IPS-15b (cell line): Measurements from ENCODE around the gene KLK2.

Experiments used
- H3K27me3 ChIP-seq: one replicate; pipeline ENCODE4 v1.6.1; 2013; ENCODE audit warnings: low read length; ENCODE audit not compliant: control insufficient read depth, insufficient read depth
- H3K36me3 ChIP-seq: one replicate; pipeline ENCODE4 v1.6.1; 2013; ENCODE audit warnings: low read length; ENCODE audit not compliant: control insufficient read depth, insufficient read depth
- H3K4me1 ChIP-seq: one replicate; pipeline ENCODE4 v1.6.1; 2013; ENCODE audit warnings: mild to moderate bottlenecking, low read length; ENCODE audit not compliant: control insufficient read depth, insufficient read depth
- H3K4me3 ChIP-seq: one replicate; pipeline ENCODE4 v1.5.1; 2013; ENCODE audit warnings: low read depth, low read length
- H3K9ac ChIP-seq: one replicate; pipeline ENCODE4 v1.6.1; 2013; ENCODE audit warnings: low read depth, mild to moderate bottlenecking, low read length
- H3K9me3 ChIP-seq: one replicate; pipeline ENCODE4 v1.6.1; 2013; ENCODE audit warnings: mild to moderate bottlenecking, low read length; ENCODE audit not compliant: control insufficient read depth, insufficient read depth

The KLK2 gene

DNA sequence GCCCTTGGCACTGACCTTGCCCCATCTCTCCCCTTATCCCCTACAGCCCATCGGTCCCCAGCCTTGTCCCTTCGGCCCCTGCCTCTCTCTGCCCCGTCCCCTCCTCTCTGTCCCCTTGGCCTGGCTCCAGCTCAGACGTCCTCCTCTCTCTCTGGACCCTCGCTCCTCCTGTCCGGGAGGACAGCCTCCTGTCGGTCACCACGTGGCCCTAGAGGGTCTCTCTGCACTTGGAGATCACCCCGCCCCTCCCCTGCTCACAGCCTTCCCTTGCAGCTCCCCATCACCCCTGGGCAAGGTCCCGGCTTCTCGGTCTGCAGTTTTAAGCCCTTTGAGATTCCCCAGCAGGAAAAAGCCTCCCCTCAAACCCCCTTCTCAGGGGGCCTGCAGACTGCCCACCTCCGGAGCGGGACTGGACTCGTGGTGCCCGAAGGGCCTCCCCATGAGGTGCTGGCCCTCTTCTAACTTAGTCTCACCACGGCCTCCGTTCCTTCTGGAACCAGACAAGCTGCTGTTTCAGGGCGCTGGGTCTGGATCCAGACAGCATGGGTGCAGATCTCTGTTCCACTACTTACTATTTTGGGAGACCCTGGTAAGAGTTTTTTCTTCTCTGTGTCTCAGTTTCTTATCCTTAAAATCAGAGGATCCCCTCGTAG lies 36.6 kb upstream of the KLK2 start:
- Histone ChIP-seq H3K9me3 (no peaks in the 10 kb centered on the region), H3K9ac (peak overlapping the region; percentile 54), H3K4me3 (peak overlapping the region; percentile 87), H3K27me3 (peaks cover 59% of the 10 kb centered on the region), H3K4me1 (no peaks in the 10 kb centered on the region), H3K36me3 (no peaks in the 10 kb centered on the region)

DNA sequence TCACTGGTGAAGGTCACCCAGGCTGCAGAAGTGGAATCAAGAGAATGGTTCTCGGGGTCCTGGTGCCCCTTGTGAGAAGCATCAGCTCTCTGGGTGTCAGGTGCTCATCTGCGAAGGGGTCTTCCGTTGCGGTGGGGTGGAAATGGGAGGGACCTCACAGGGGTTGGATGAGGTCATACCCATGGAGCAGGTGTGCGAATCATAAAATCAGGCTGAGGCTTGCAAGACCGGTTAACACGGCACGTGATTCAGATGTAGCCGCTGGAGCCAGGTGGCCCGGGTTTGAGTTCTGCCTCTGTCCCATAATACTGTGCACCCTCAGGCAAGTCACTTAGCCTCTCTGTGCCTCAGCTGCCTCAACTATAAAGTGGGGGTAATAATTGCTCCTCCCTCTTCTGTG lies 35.9 kb upstream of the KLK2 start:
- Histone ChIP-seq H3K4me3 (no peak overlapping the region), H3K36me3 (no peaks in the 10 kb centered on the region), H3K4me1 (no peaks in the 10 kb centered on the region), H3K9me3 (no peaks in the 10 kb centered on the region), H3K27me3 (peaks cover 66% of the 10 kb centered on the region), H3K9ac (no peak overlapping the region)

DNA sequence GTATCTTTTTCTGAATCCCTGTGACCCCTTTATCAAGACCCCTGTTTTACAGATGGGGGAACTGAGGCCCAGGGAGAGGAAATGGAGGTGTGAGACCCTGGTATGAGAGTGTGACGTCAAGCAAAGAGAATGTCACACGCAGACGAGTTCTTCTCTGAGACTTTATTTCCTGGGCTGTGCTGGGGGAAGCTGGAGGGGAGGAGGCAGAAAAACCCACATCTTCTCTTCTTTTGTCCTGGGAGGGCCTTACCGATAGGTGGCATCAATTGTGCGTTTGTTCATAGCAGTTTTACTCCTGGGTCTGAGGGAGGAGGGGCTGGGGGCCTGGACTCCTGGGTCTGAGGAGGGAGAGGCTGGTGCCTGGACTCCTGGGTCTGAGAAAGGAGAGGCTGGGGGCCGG lies 35.0 kb upstream of the KLK2 start:
- Histone ChIP-seq H3K4me1 (no peaks in the 10 kb centered on the region), H3K36me3 (no peaks in the 10 kb centered on the region), H3K27me3 (peaks cover 70% of the 10 kb centered on the region), H3K9me3 (no peaks in the 10 kb centered on the region), H3K4me3 (no peak overlapping the region), H3K9ac (no peak overlapping the region)

DNA sequence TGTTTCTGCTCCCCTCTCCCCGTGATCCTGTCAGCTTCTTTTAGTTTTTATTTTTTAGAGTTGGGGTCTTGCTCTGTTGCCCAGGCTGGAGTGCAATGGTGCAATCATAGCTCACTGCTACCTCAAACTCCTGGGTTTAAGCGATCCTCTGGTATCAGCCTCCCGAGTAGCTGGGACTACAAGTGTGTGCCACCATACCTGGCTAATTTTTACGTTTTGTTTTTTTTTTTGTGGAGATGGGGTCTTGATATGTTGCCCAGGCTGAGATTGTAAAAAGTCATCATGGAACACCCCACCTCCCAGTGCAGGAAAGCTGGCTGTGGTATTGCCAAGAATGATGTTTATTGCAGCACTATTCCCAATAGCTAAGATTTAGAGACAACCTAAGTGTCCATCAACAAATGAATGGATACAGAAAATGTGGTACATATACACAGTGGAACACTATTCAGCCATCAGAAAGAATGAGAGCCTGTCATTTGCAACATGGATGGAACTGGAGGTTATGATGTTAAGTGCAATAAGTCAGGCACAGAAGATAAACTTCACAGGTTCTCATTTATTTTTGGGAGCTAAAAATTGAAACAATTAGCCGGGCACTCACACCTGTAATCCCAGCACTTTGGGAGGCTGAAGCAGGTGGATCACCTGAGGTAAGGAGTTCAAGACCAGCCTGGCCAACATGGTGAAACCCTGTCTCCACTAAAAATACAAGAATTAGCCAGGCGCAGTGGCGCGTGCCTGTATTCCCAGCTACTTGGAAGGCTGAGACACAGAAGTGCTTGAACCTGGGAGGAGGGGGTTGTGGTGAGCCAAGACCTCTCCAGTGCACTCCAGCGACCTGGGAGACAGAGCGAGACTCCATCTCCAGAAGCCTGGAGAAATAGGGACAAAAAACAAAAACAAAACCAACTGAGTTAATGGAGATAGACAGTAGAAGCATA lies 33.3 kb upstream of the KLK2 start:
- Histone ChIP-seq H3K36me3 (no peaks in the 10 kb centered on the region), H3K9me3 (no peaks in the 10 kb centered on the region), H3K4me3 (no peak overlapping the region), H3K4me1 (peaks cover 5% of the 10 kb centered on the region), H3K27me3 (peaks cover 74% of the 10 kb centered on the region), H3K9ac (no peak overlapping the region)

DNA sequence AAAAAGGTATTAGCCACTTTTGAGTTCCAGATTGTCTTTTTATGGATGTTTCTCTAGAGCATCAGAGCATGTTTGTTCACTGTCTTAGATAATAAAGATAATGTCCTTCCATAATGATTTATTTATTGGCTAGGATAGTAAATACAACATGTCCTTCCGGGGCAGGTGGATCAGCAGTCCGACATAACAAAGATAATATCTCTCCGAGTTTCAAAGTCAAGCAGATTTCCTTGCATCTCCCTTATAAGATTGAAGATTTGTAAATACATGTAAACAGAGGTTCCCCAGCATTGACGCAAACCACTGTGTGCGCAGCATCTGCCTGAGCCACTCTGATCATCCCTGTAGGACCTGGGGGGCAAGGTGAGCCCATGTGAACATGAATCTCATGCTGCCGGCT lies 31.1 kb upstream of the KLK2 start:
- Histone ChIP-seq H3K4me3 (no peak overlapping the region), H3K4me1 (peaks cover 5% of the 10 kb centered on the region), H3K9me3 (no peaks in the 10 kb centered on the region), H3K9ac (no peak overlapping the region), H3K27me3 (peaks cover 67% of the 10 kb centered on the region), H3K36me3 (no peaks in the 10 kb centered on the region)

DNA sequence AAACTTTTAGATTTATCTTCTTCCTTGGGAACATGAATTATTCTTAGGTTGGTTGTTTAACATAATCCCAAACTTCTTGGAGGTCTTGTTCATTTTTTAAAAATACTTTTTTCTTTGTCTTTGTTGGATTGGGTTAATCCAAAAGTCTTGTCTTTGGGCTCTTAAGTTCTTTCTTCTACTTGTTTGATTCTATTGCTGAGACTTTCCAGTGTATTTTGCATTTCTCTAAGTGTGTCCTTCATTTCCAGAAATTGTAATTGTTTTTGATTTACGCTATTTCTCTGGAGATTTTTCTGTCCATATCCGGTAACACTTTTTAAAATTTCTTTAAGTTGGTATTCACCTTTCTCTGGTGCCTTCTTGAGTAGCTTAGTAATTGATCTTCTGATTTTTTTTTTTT lies 30.0 kb upstream of the KLK2 start:
- H3K4me3 ChIP-seq, result no peak overlapping the region
- H3K9me3 ChIP-seq, result no peaks in the 10 kb centered on the region
- no peaks in the 10 kb centered on the region for H3K36me3 ChIP-seq
- H3K27me3 ChIP-seq, result peaks cover 62% of the 10 kb centered on the region
- no peak overlapping the region for H3K9ac ChIP-seq
- H3K4me1 ChIP-seq, result peaks cover 5% of the 10 kb centered on the region

DNA sequence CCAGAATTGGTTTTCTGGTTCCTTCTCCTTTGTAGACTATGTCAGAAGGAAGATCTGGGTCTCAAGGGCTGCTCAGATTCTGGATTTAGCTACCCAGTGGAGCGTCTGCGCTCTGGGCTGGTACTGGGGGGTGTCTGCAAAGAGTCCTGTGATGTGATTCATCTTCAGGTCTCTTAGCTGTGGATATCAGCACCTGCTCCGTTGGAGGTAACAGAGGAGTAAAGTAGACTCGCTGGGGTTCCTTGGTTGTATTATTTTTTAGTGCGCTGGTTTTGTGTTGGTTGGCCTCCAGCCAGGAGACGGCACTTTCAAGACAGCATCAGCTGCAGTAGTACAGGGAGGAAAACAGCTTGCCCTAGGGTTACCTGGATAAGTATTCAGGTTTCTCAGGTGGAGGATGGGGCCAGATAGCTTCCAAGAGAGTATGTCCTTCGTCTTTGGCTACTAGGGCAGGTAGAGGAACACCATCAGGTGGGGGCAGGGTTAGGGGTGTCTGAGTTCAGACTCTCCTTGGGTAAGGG lies 29.5 kb upstream of the KLK2 start:
- H3K4me1 ChIP-seq, result peaks cover 5% of the 10 kb centered on the region
- no peak overlapping the region for H3K9ac ChIP-seq
- H3K9me3 ChIP-seq, result no peaks in the 10 kb centered on the region
- H3K36me3 ChIP-seq, result no peaks in the 10 kb centered on the region
- H3K27me3 ChIP-seq, result peaks cover 66% of the 10 kb centered on the region
- peak overlapping the region; percentile 16 for H3K4me3 ChIP-seq

DNA sequence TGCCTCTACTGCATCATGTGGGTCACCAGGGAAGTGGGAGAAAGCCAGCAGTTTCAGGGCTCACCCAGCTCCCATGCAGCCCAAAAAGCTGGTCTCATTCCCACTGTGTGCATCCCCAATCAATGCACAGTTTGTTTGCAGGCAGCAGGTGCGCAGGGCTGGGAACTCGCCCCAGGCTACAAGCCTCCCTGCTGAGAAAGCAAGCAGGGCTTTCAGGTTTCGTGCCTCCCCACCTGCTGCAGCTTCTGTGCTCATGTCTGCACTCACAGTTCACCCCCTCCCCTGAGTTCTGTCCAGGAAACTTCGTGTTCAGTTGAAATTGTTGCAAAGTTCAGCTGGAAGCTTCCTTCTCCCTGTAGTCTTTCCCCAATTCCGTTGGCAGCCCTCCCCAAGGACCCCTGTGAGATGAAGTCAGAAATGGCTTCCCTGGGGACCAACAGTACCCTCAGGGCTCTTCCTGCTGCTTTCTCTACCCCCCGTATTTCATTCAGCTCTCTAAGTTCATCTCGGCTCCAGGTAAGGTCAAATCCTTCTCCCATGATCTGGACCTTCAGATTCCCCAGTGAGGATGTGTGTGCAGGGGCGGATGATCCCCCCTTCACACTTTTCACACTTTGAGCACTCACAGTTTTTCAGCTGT lies 28.8 kb upstream of the KLK2 start:
- Histone ChIP-seq H3K4me3 (peak overlapping the region; percentile 16), H3K9ac (no peak overlapping the region), H3K9me3 (no peaks in the 10 kb centered on the region), H3K36me3 (no peaks in the 10 kb centered on the region), H3K27me3 (peaks cover 69% of the 10 kb centered on the region), H3K4me1 (peaks cover 5% of the 10 kb centered on the region)

DNA sequence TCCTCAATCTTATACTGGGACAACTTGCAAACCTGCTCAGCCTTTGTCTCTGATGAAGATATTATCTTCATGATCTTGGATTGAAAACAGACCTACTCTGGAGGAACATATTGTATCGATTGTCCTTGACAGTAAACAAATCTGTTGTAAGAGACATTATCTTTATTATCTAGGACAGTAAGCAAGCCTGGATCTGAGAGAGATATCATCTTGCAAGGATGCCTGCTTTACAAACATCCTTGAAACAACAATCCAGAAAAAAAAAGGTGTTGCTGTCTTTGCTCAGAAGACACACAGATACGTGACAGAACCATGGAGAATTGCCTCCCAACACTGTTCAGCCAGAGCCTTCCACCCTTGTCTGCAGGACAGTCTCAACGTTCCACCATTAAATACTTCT lies 22.5 kb upstream of the KLK2 start:
- no peaks in the 10 kb centered on the region for H3K4me1 ChIP-seq
- H3K9ac ChIP-seq, result no peak overlapping the region
- no peaks in the 10 kb centered on the region for H3K36me3 ChIP-seq
- H3K4me3 ChIP-seq, result no peak overlapping the region
- no peaks in the 10 kb centered on the region for H3K9me3 ChIP-seq
- H3K27me3 ChIP-seq, result peaks cover 52% of the 10 kb centered on the region

DNA sequence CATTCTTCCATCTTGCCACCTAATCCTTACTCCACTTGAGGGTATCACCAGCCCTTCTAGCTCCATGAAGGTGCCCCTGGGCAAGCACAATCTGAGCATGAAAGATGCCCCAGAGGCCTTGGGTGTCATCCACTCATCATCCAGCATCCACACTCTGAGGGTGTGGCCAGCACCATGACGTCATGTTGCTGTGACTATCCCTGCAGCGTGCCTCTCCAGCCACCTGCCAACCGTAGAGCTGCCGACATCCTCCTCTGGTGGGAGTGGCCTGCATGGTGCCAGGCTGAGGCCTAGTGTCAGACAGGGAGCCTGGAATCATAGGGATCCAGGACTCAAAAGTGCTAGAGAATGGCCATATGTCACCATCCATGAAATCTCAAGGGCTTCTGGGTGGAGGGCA lies 21.6 kb upstream of the KLK2 start:
- Histone ChIP-seq H3K27me3 (peaks cover 52% of the 10 kb centered on the region), H3K9ac (no peak overlapping the region), H3K4me1 (no peaks in the 10 kb centered on the region), H3K4me3 (no peak overlapping the region), H3K36me3 (no peaks in the 10 kb centered on the region), H3K9me3 (no peaks in the 10 kb centered on the region)

DNA sequence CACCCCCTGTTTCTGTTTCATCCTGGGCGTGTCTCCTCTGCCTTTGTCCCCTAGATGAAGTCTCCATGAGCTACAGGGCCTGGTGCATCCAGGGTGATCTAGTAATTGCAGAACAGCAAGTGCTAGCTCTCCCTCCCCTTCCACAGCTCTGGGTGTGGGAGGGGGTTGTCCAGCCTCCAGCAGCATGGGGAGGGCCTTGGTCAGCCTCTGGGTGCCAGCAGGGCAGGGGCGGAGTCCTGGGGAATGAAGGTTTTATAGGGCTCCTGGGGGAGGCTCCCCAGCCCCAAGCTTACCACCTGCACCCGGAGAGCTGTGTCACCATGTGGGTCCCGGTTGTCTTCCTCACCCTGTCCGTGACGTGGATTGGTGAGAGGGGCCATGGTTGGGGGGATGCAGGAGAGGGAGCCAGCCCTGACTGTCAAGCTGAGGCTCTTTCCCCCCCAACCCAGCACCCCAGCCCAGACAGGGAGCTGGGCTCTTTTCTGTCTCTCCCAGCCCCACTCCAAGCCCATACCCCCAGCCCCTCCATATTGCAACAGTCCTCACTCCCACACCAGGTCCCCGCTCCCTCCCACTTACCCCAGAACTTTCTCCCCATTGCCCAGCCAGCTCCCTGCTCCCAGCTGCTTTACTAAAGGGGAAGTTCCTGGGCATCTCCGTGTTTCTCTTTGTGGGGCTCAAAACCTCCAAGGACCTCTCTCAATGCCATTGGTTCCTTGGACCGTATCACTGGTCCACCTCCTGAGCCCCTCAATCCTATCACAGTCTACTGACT lies 18.4 kb upstream of the KLK2 start, which contains the start of gene KLK3:
KLK3 (plus strand) TSS at position 280 of the 775 bp plus-strand sequence; CDS start at position 321, 41 bp downstream.
- Histone ChIP-seq H3K36me3 (no peaks in the 10 kb centered on the region), H3K9me3 (no peaks in the 10 kb centered on the region), H3K4me3 (no peak within 1 kb of the TSS), H3K27me3 (peaks cover 57% of the 10 kb centered on the region), H3K9ac (no peak within 1 kb of the TSS), H3K4me1 (peaks cover 6% of the 10 kb centered on the region)
